PC-9 (cell line): ENCODE measurements around the gene GRHL1. TPM values are rescaled to one million over a fixed set of nuclear protein-coding genes. Genes with fewer than 3 reads are reported as not detected.

Experiments
- BruUV-seq: library from RNA; stranded (reverse); fragments of 400-500 nt; replicated peaks from 2 replicates; lab custom pipeline; 2021; lab: Mats Ljungman, UMichigan
- CTCF ChIA-PET: fragments of 300-600 bp; sonication (Branson Sonifier 250); formaldehyde crosslinking; loops from one replicate; lab custom pipeline; 2022; ENCODE audit warnings: antibody characterized with exemption; lab: Charles Lee
- POLR2A ChIA-PET: fragments of 300-600 bp; sonication (Branson Sonifier 250); formaldehyde crosslinking; loops from one replicate; lab custom pipeline; 2022; ENCODE audit warnings: antibody characterized with exemption; ENCODE audit not compliant: unreplicated experiment; lab: Charles Lee
- DNase-seq, 2 experiments: peaks; one replicate each; pipeline versions ENCODE4 v3.0.0 to v3.0.0-alpha.2; 2015 to 2022; ENCODE audit warnings: mixed read lengths in 1 of 2
- H2AFZ ChIP-seq: fragments of 200-600 bp; sonication (generic); 2 replicates; pipeline ENCODE4 v1.8.1; 2017; ENCODE audit warnings: antibody characterized with exemption
- H3F3A ChIP-seq: fragments of 200-600 bp; sonication (generic); 2 replicates; pipeline ENCODE4 v1.8.1; 2017; ENCODE audit warnings: antibody characterized with exemption, mild to moderate bottlenecking, low read depth; ENCODE audit not compliant: insufficient read depth
- H3K27ac ChIP-seq: fragments of 200-600 bp; sonication (generic); 2 replicates; pipeline ENCODE4 v1.6.1; 2016; ENCODE audit warnings: mixed run types
- H3K27me3 ChIP-seq: fragments of 200-600 bp; sonication (generic); 2 replicates; pipeline ENCODE4 v1.6.1; 2016; ENCODE audit warnings: low read depth, mixed run types; ENCODE audit not compliant: insufficient read depth
- H3K36me3 ChIP-seq: fragments of 200-600 bp; sonication (generic); 2 replicates; pipeline ENCODE4 v1.6.1; 2016; ENCODE audit warnings: low read depth, mixed run types
- H3K4me1 ChIP-seq: fragments of 200-600 bp; sonication (generic); replicated peaks from 2 replicates; pipeline ENCODE4 v1.6.1; 2016; ENCODE audit warnings: mixed run types; ENCODE audit not compliant: insufficient read depth
- H3K4me2 ChIP-seq: fragments of 200-600 bp; sonication (generic); 2 replicates; pipeline ENCODE4 v1.6.1; 2017; ENCODE audit warnings: mixed run types
- H3K4me3 ChIP-seq: fragments of 200-600 bp; sonication (generic); 2 replicates; pipeline ENCODE4 v1.6.1; 2016; ENCODE audit warnings: mixed run types
- H3K79me2 ChIP-seq: fragments of 200-600 bp; sonication (generic); 2 replicates; pipeline ENCODE4 v1.6.1; 2017; ENCODE audit warnings: low read depth, mixed run types
- H3K9me2 ChIP-seq: fragments of 200-600 bp; sonication (generic); 2 replicates; pipeline ENCODE4 v1.8.1; 2017; ENCODE audit warnings: mild to moderate bottlenecking; ENCODE audit not compliant: insufficient read depth
- H3K9me3 ChIP-seq: fragments of 200-600 bp; sonication (generic); 2 replicates; pipeline ENCODE4 v1.8.1; 2016; ENCODE audit warnings: low read depth; ENCODE audit not compliant: insufficient read depth
- H4K20me1 ChIP-seq: fragments of 200-600 bp; sonication (generic); 2 replicates; pipeline ENCODE4 v1.8.1; 2017; ENCODE audit not compliant: insufficient read depth
- CTCF ChIP-seq: fragments of 200-600 bp; sonication (generic); conservative IDR thresholded peaks from 2 replicates; pipeline ENCODE4 v1.6.1; 2017; ENCODE audit warnings: mixed run types, antibody characterized with exemption, mild to moderate bottlenecking, moderate library complexity
- EZH2 ChIP-seq: fragments of 200-600 bp; sonication (generic); IDR thresholded peaks from 2 replicates; pipeline ENCODE4 v1.8.0; 2017; ENCODE audit warnings: antibody characterized with exemption, low read depth
- intact Hi-C: fragments of 100-400 bp; cut with micrococcal nuclease; formaldehyde crosslinking; loops from one replicate; pipeline ENCODE4 v1.10.0; 2022; ENCODE audit not compliant: unreplicated experiment
- total RNA-seq: library from RNA; stranded (reverse); gene quantifications from 2 replicates; pipeline ENCODE4 v1.2.3, GENCODE V29; 2021

The GRHL1 gene
- total RNA-seq, 1 experiment from 2014 or later, result 10.6 TPM

GRCh38 chr2:10036095-10036884 is 84.8 kb downstream of the GRHL1 start:
- BruUV-seq, result no TSS peak
- DNase-seq, result peak in 1 of 2 experiments; percentile 40

GRCh38 chr2:10038123-10038522 is 86.6 kb downstream of the GRHL1 start:
- ChIA-PET POLR2A (no interaction called here), CTCF (no interaction called here)
- Histone ChIP-seq H3K9me3 (no peaks in the 10 kb centered on the region), H3F3A (peaks cover 4% of the 10 kb centered on the region; the same call in 1 of the 2 replicates), H3K4me2 (no peak overlapping the region), H3K79me2 (no peaks in the 10 kb centered on the region), H3K4me3 (no peak overlapping the region), H3K36me3 (no peaks in the 10 kb centered on the region), H4K20me1 (no peaks in the 10 kb centered on the region), H3K9me2 (no peaks in the 10 kb centered on the region), H3K27ac (no peak overlapping the region), H3K4me1 (no peaks in the 10 kb centered on the region), H3K27me3 (no peaks in the 10 kb centered on the region), H2AFZ (no peak overlapping the region)
- BruUV-seq, result no TSS peak
- DNase-seq, result no peak
- intact Hi-C loops, result no loop called here
- TF ChIP-seq CTCF, result no peak
- no peak for TF ChIP-seq EZH2

More at GRCh38 chr2:10036095-10036884, 84.8 kb downstream of the GRHL1 start:
- H3K4me2 ChIP-seq, result no peak overlapping the region
- no peaks in the 10 kb centered on the region for H3K4me1 ChIP-seq
- 0 out of 2 replicates have a peak, but pooled peaks cover 4% of the 10 kb centered on the region for H3F3A ChIP-seq
- ChIA-PET POLR2A (interaction anchor here (0.6 kb wide), 1 partner anchor 103 kb away, joined by 6 read pairs; no protein-coding TSS in a partner anchor), CTCF (interaction anchor here (1.0 to 1.1 kb wide), 2 partner anchors 29 to 36 kb away, joined by 3 read pairs; no protein-coding TSS in a partner anchor)
- no peaks in the 10 kb centered on the region for H3K36me3 ChIP-seq
- no peaks in the 10 kb centered on the region for H4K20me1 ChIP-seq
- H3K27me3 ChIP-seq, result no peaks in the 10 kb centered on the region
- H3K9me3 ChIP-seq, result no peaks in the 10 kb centered on the region
- H3K27ac ChIP-seq, result no peak overlapping the region
- intact Hi-C loops, result no loop called here
- H2AFZ ChIP-seq, result no peak overlapping the region
- no peak for TF ChIP-seq EZH2
- TF ChIP-seq CTCF, result peak; percentile 58
- no peaks in the 10 kb centered on the region for H3K9me2 ChIP-seq
- H3K79me2 ChIP-seq, result no peaks in the 10 kb centered on the region
- H3K4me3 ChIP-seq, result no peak overlapping the region

- H2AFZ ChIP-seq, result no peak overlapping the region
- H3K36me3 ChIP-seq, result no peaks in the 10 kb centered on the region
- ChIA-PET CTCF (no interaction called here), POLR2A (no interaction called here)
- no peaks in the 10 kb centered on the region for H3K9me3 ChIP-seq
- no peak overlapping the region for H3K27ac ChIP-seq
- H3K27me3 ChIP-seq, result no peaks in the 10 kb centered on the region
- BruUV-seq, result no TSS peak
- no peaks in the 10 kb centered on the region for H4K20me1 ChIP-seq
- no peaks in the 10 kb centered on the region for H3K9me2 ChIP-seq
- intact Hi-C loops, result no loop called here
- no peaks in the 10 kb centered on the region for H3K4me1 ChIP-seq
- no peak for TF ChIP-seq EZH2
- TF ChIP-seq CTCF, result no peak
- H3F3A ChIP-seq, result peaks cover 4% of the 10 kb centered on the region; the same call in 1 of the 2 replicates
- H3K79me2 ChIP-seq, result no peaks in the 10 kb centered on the region
- H3K4me2 ChIP-seq, result no peak overlapping the region
- H3K4me3 ChIP-seq, result no peak overlapping the region
- no peak for DNase-seq
These were observed 87.2 kb downstream of the GRHL1 start for GRCh38 chr2:10038716-10039115.
